Liver (tissue), 9 donors: ENCODE data around the gene ERI3. TPM values are rescaled to one million over a fixed set of nuclear protein-coding genes. Genes with fewer than 3 reads are reported as not detected.

ENCODE experiments used
- DNase-seq: peaks from one replicate; pipeline ENCODE4 v3.0.0-alpha.2; 2017; ENCODE audit warnings: low spot score
- H3K27ac ChIP-seq, 2 donors: one replicate each; pipeline ENCODE4 v1.7.0; 2013; ENCODE audit warnings: inconsistent platforms in 2 of 2, low read length in 2 of 2, control low read depth in 1 of 2, low read depth in 1 of 2, mild to moderate bottlenecking in 1 of 2
- H3K27me3 ChIP-seq, 4 donors: one replicate each; pipeline versions ENCODE4 v1.6.1 to v1.7.0; 2013; ENCODE audit warnings: low read length in 3 of 4, inconsistent platforms in 1 of 4, mild to moderate bottlenecking in 1 of 4, moderate library complexity in 1 of 4; ENCODE audit not compliant: control insufficient read depth in 4 of 4, insufficient read depth in 4 of 4
- H3K36me3 ChIP-seq, 4 donors: one replicate each; pipeline versions ENCODE4 v1.6.1 to v1.7.0; 2013; ENCODE audit warnings: low read length in 3 of 4, mild to moderate bottlenecking in 3 of 4, low read depth in 1 of 4, moderate library complexity in 1 of 4; ENCODE audit not compliant: control insufficient read depth in 4 of 4, insufficient read depth in 3 of 4
- H3K4me1 ChIP-seq, 4 donors: one replicate each; pipeline versions ENCODE4 v1.6.1 to v1.7.0; 2013; ENCODE audit warnings: low read length in 3 of 4, mild to moderate bottlenecking in 3 of 4, moderate library complexity in 1 of 4; ENCODE audit not compliant: control insufficient read depth in 4 of 4, insufficient read depth in 4 of 4
- H3K4me3 ChIP-seq, 3 donors: one replicate each; pipeline versions ENCODE4 v1.6.1 to v1.7.0; 2013; ENCODE audit warnings: low read length in 3 of 3, control low read depth in 1 of 3, low read depth in 1 of 3, mild to moderate bottlenecking in 1 of 3
- H3K9ac ChIP-seq, 2 donors: one replicate each; pipeline ENCODE4 v1.7.0; 2013; ENCODE audit warnings: low read length in 2 of 2, mild to moderate bottlenecking in 2 of 2, moderate library complexity in 2 of 2, control low read depth in 1 of 2, low read depth in 1 of 2
- H3K9me3 ChIP-seq, 4 donors: one replicate each; pipeline versions ENCODE4 v1.6.1 to v1.7.0; 2013; ENCODE audit warnings: low read length in 3 of 4; ENCODE audit not compliant: control insufficient read depth in 4 of 4
- EGR1 ChIP-seq, 2 donors: IDR thresholded peaks; 2 replicates each; pipeline ENCODE4 v1.6.1; 2016 to 2018; ENCODE audit warnings: antibody characterized with exemption in 2 of 2, low read depth in 2 of 2
- GABPA ChIP-seq, 2 donors: IDR thresholded peaks in 1 of 2; conservative IDR thresholded peaks in 1 of 2; 2 replicates each; pipeline ENCODE4 v1.6.1; 2016; ENCODE audit warnings: antibody characterized with exemption in 2 of 2, mild to moderate bottlenecking in 1 of 2, moderate library complexity in 1 of 2
- HNF4A ChIP-seq, 2 donors: conservative IDR thresholded peaks; 2 replicates each; pipeline ENCODE4 v1.6.1; 2016; ENCODE audit warnings: antibody characterized with exemption in 2 of 2, mild to moderate bottlenecking in 2 of 2
- JUND ChIP-seq, 2 donors: IDR thresholded peaks; 2 replicates each; pipeline ENCODE4 v1.6.1; 2016; ENCODE audit warnings: antibody characterized with exemption in 2 of 2
- RAD21 ChIP-seq, 2 donors: IDR thresholded peaks; 2 replicates each; pipeline ENCODE4 v1.6.1; 2016; ENCODE audit warnings: antibody characterized with exemption in 2 of 2, mild to moderate bottlenecking in 2 of 2
- RXRA ChIP-seq, 2 donors: IDR thresholded peaks; 2 replicates each; pipeline ENCODE4 v1.6.1; 2017 to 2018; ENCODE audit warnings: antibody characterized with exemption in 2 of 2, mild to moderate bottlenecking in 1 of 2
- SP1 ChIP-seq: IDR thresholded peaks from 2 replicates; pipeline ENCODE4 v1.6.1; 2018; ENCODE audit warnings: antibody characterized with exemption, mild to moderate bottlenecking
- WGBS: extraction: QIAGEN DNeasy Blood & Tissue Kit; methylation state at CpG from one replicate; pipeline ENCODE4 v1.1.7; 2013; 5-methylcytosine and 5-hydroxymethylcytosine counted together
- polyA plus RNA-seq, 2 donors: library from polyadenylated mRNA; stranded (reverse) in 1 of 2; unstranded in 1 of 2; fragments of 200-250 nt in 1 of 2; fragments of >200 nt in 1 of 2; fragmentation: Nextera tagmentation in 1 of 2; extraction: Ambion mirVana in 1 of 2; gene quantifications; one replicate each; pipeline versions ENCODE4 v1.2.1 to v1.2.3, GENCODE V29; 2013 to 2015
- total RNA-seq, 2 donors: library from RNA; depleted of rRNA; stranded (reverse); fragments of >200 nt; gene quantifications; one replicate each; pipeline ENCODE4 v1.2.3, GENCODE V29; 2014
- TF ChIP-seq, protein P1 (sequence below): fragments of 150-350 bp; IDR thresholded peaks from 2 replicates; pipeline ENCODE4 v1.5.1; 2017; ENCODE audit warnings: improper control_type of control experiment, low read depth, low read length; ENCODE audit not compliant: missing input control
- TF ChIP-seq, protein P2 (sequence below): IDR thresholded peaks from 2 replicates; pipeline ENCODE4 v1.6.1; 2016; ENCODE audit warnings: antibody characterized with exemption
- TF ChIP-seq, protein P3 (sequence below): IDR thresholded peaks from 2 replicates; pipeline ENCODE4 v1.6.1; 2016; ENCODE audit warnings: antibody characterized with exemption
- TF ChIP-seq, protein P4 (sequence below): IDR thresholded peaks from 2 replicates; pipeline ENCODE4 v1.6.1; 2016; ENCODE audit warnings: antibody characterized with exemption, mild to moderate bottlenecking
- donor health status: healthy.
- donor health status: healthy.
- donor health status: healthy.
- donor health status: healthy.
- donor health status: healthy.

ERI3 gene
- total and polyA plus RNA-seq, 4 donors: 15.7 to 23.8 (median 21.3) TPM

DNA sequence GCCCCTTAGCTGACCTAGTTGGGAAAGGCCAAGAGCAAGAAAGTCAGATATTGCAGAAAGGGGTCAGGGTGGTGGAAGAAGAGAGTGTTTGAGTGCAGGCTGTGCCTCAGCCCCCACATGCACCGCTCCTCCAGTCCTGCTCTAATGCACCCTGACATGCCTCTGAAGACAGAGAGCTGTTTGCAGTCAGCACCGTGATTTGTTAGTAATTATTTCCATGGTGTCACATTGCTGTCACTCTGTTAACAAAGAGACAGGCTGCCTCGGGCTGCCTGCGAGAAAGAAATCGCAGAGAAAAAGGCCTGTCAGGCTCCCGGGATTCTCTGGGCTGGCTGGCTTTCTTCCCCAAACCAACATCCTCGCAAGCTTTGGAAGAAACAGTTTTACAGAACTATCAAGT lies 58.3 kb downstream of the ERI3 start:
- no peaks in the 10 kb centered on the region for H3K9me3 ChIP-seq
- no peak for TF ChIP-seq RAD21 (IDR thresholded peaks at IDR 0.05)
- TF ChIP-seq, protein P1, sequence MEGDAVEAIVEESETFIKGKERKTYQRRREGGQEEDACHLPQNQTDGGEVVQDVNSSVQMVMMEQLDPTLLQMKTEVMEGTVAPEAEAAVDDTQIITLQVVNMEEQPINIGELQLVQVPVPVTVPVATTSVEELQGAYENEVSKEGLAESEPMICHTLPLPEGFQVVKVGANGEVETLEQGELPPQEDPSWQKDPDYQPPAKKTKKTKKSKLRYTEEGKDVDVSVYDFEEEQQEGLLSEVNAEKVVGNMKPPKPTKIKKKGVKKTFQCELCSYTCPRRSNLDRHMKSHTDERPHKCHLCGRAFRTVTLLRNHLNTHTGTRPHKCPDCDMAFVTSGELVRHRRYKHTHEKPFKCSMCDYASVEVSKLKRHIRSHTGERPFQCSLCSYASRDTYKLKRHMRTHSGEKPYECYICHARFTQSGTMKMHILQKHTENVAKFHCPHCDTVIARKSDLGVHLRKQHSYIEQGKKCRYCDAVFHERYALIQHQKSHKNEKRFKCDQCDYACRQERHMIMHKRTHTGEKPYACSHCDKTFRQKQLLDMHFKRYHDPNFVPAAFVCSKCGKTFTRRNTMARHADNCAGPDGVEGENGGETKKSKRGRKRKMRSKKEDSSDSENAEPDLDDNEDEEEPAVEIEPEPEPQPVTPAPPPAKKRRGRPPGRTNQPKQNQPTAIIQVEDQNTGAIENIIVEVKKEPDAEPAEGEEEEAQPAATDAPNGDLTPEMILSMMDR: no peak
- no peak for DNase-seq
- no peaks in the 10 kb centered on the region for H3K27me3 ChIP-seq
- H3K4me1 ChIP-seq: peaks cover 11 to 44% (median 37%) of the 10 kb centered on the region in 4 donors
- WGBS: 89% methylated on average over 7 of the region's 7 CpGs
- no peak overlapping the region for H3K27ac ChIP-seq
- H3K9ac ChIP-seq: no peak overlapping the region
- H3K36me3 ChIP-seq: peaks cover 0 to 7% (median 0%) of the 10 kb centered on the region in 4 donors
- H3K4me3 ChIP-seq: no peak overlapping the region

DNA sequence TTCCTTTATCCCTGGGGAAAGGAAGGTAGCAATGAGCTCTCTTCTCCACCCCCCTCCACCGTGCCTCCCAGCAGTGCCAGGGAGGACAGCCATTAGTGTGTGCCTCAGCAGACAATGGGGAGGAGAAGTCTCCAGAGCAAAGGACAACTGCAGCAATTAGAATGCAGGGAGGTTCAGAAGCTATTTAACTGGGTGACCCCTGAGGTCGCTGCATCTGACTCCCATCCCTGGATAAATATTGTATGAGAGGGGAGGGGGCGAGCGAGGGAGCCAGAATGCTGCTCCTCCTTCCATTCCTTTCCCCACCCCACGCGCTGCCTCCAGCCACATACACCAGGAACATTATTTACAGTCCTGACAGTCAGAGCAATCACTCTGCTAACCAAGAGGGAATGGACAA lies 59.0 kb downstream of the ERI3 start:
- no peaks in the 10 kb centered on the region for H3K27me3 ChIP-seq
- no peak overlapping the region for H3K4me3 ChIP-seq
- H3K9ac ChIP-seq: no peak overlapping the region
- TF ChIP-seq RXRA (IDR thresholded peaks at IDR 0.05) (no peak), JUND (IDR thresholded peaks at IDR 0.05) (no peak), EGR1 (IDR thresholded peaks at IDR 0.05; ENCODE audit: low read depth in 2 of 2) (no peak), SP1 (no peak), HNF4A (conservative IDR thresholded peaks at IDR 0.05) (no peak), GABPA (IDR thresholded peaks at IDR 0.05 in 1 of 2, conservative IDR thresholded peaks at IDR 0.05 in 1 of 2) (no peak)
- TF ChIP-seq, protein P2, sequence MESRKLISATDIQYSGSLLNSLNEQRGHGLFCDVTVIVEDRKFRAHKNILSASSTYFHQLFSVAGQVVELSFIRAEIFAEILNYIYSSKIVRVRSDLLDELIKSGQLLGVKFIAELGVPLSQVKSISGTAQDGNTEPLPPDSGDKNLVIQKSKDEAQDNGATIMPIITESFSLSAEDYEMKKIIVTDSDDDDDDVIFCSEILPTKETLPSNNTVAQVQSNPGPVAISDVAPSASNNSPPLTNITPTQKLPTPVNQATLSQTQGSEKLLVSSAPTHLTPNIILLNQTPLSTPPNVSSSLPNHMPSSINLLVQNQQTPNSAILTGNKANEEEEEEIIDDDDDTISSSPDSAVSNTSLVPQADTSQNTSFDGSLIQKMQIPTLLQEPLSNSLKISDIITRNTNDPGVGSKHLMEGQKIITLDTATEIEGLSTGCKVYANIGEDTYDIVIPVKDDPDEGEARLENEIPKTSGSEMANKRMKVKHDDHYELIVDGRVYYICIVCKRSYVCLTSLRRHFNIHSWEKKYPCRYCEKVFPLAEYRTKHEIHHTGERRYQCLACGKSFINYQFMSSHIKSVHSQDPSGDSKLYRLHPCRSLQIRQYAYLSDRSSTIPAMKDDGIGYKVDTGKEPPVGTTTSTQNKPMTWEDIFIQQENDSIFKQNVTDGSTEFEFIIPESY: no peak
- TF ChIP-seq, protein P3, sequence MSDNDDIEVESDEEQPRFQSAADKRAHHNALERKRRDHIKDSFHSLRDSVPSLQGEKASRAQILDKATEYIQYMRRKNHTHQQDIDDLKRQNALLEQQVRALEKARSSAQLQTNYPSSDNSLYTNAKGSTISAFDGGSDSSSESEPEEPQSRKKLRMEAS: no peak
- TF ChIP-seq, protein P4, sequence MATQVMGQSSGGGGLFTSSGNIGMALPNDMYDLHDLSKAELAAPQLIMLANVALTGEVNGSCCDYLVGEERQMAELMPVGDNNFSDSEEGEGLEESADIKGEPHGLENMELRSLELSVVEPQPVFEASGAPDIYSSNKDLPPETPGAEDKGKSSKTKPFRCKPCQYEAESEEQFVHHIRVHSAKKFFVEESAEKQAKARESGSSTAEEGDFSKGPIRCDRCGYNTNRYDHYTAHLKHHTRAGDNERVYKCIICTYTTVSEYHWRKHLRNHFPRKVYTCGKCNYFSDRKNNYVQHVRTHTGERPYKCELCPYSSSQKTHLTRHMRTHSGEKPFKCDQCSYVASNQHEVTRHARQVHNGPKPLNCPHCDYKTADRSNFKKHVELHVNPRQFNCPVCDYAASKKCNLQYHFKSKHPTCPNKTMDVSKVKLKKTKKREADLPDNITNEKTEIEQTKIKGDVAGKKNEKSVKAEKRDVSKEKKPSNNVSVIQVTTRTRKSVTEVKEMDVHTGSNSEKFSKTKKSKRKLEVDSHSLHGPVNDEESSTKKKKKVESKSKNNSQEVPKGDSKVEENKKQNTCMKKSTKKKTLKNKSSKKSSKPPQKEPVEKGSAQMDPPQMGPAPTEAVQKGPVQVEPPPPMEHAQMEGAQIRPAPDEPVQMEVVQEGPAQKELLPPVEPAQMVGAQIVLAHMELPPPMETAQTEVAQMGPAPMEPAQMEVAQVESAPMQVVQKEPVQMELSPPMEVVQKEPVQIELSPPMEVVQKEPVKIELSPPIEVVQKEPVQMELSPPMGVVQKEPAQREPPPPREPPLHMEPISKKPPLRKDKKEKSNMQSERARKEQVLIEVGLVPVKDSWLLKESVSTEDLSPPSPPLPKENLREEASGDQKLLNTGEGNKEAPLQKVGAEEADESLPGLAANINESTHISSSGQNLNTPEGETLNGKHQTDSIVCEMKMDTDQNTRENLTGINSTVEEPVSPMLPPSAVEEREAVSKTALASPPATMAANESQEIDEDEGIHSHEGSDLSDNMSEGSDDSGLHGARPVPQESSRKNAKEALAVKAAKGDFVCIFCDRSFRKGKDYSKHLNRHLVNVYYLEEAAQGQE: no peak
- H3K9me3 ChIP-seq: no peaks in the 10 kb centered on the region
- no peak overlapping the region for H3K27ac ChIP-seq
- peaks cover 0 to 7% (median 0%) of the 10 kb centered on the region in 4 donors for H3K36me3 ChIP-seq
- no peak for DNase-seq
- 93% methylated on average over 6 of the region's 6 CpGs for WGBS
- H3K4me1 ChIP-seq: peaks cover 11 to 44% (median 37%) of the 10 kb centered on the region in 4 donors
